Lower lobe of right lung (tissue), 2 donors: ENCODE data around the gene RASSF8. TPM values are rescaled to one million over a fixed set of nuclear protein-coding genes. Genes with fewer than 3 reads are reported as not detected.
A peak's percentile ranks its signal among the peaks of the same experiment; 100 is the strongest.

ENCODE experiments used
- ATAC-seq, 2 donors: fragments of 200-7000 bp; cut with Tn5 transposase; one replicate each; pipeline ENCODE4 v1.9.1; 2020 to 2022; ENCODE audit warnings: mild to moderate bottlenecking in 2 of 2, moderate library complexity in 2 of 2
- DNase-seq: peaks from one replicate; pipeline ENCODE4 v3.0.0-alpha.2; 2020
- H3K27ac ChIP-seq: fragments of 200-600 bp; one replicate; pipeline ENCODE4 v1.8.0; 2022
- H3K27me3 ChIP-seq: fragments of 200-600 bp; one replicate; pipeline ENCODE4 v1.8.0; 2022; ENCODE audit warnings: low read depth
- H3K36me3 ChIP-seq: fragments of 200-600 bp; one replicate; pipeline ENCODE4 v1.8.0; 2022; ENCODE audit warnings: mild to moderate bottlenecking
- H3K4me1 ChIP-seq: fragments of 200-600 bp; one replicate; pipeline ENCODE4 v1.8.0; 2022
- H3K4me3 ChIP-seq: fragments of 200-600 bp; one replicate; pipeline ENCODE4 v1.8.0; 2022; ENCODE audit warnings: mild to moderate bottlenecking
- H3K9me3 ChIP-seq: fragments of 200-600 bp; one replicate; pipeline ENCODE4 v1.8.0; 2022
- CTCF ChIP-seq: fragments of 200-600 bp; IDR thresholded peaks from one replicate; pipeline ENCODE4 v1.8.0; 2022; ENCODE audit warnings: antibody characterized with exemption, mild to moderate bottlenecking
- intact Hi-C: fragments of 100-400 bp; cut with DNase I; formaldehyde crosslinking; loops from one replicate; pipeline ENCODE4 v1.11.0; 2022
- total RNA-seq: library from RNA; stranded (reverse); fragmentation: NEBNext Ultra II Directional; extraction: Animal tissue kit (Norgen Biotek cat#: 25700); gene quantifications from one replicate; pipeline ENCODE4 v1.2.1, GENCODE V29; 2021
- donor health status: DM: no; HTN: yes; CAD: no; lungs with severe emphysema.

The RASSF8 gene
- total RNA-seq, 1 donor from 2014 or later, result 62.1 TPM

GRCh38 chr12:26046906-26047305 lies 88.4 kb downstream of the RASSF8 start:
- no peak for TF ChIP-seq CTCF

GRCh38 chr12:26047401-26048226 lies 89.1 kb downstream of the RASSF8 start:
- no peak for DNase-seq
- TF ChIP-seq CTCF, result no peak
- H3K4me1 ChIP-seq, result peaks cover 13% of the 10 kb centered on the region
- no peaks in the 10 kb centered on the region for H3K9me3 ChIP-seq
- no peak overlapping the region for H3K4me3 ChIP-seq
- intact Hi-C loops, result no loop called here
- peak in 1 of 2 donors; percentile 20 for ATAC-seq
- H3K27ac ChIP-seq, result no peak overlapping the region
- H3K36me3 ChIP-seq, result no peaks in the 10 kb centered on the region
- no peaks in the 10 kb centered on the region for H3K27me3 ChIP-seq

More at GRCh38 chr12:26046906-26047305, 88.4 kb downstream of the RASSF8 start:
- DNase-seq, result no peak
- no peaks in the 10 kb centered on the region for H3K9me3 ChIP-seq
- peaks cover 20% of the 10 kb centered on the region for H3K4me1 ChIP-seq
- H3K27ac ChIP-seq, result no peak overlapping the region
- H3K27me3 ChIP-seq, result no peaks in the 10 kb centered on the region
- ATAC-seq, result no peak
- H3K4me3 ChIP-seq, result no peak overlapping the region
- no peaks in the 10 kb centered on the region for H3K36me3 ChIP-seq
- intact Hi-C loops, result no loop called here

- no peak for TF ChIP-seq CTCF
- no peak for ATAC-seq
- intact Hi-C loops, result no loop called here
Observed at GRCh38 chr12:26052652-26053051, 94.2 kb downstream of the RASSF8 start.

GRCh38 chr12:26054383-26054782 lies 95.9 kb downstream of the RASSF8 start:
- H3K4me1 ChIP-seq, result peaks cover 5% of the 10 kb centered on the region
- DNase-seq, result no peak
- TF ChIP-seq CTCF, result no peak
- H3K4me3 ChIP-seq, result no peak overlapping the region
- intact Hi-C loops, result no loop called here
- no peaks in the 10 kb centered on the region for H3K36me3 ChIP-seq
- ATAC-seq, result no peak
- H3K27me3 ChIP-seq, result no peaks in the 10 kb centered on the region
- H3K27ac ChIP-seq, result no peak overlapping the region
- H3K9me3 ChIP-seq, result no peaks in the 10 kb centered on the region

More at GRCh38 chr12:26052652-26053051, 94.2 kb downstream of the RASSF8 start:
- Histone ChIP-seq H3K36me3 (no peaks in the 10 kb centered on the region), H3K4me3 (no peak overlapping the region), H3K9me3 (no peaks in the 10 kb centered on the region), H3K4me1 (peaks cover 5% of the 10 kb centered on the region), H3K27ac (no peak overlapping the region), H3K27me3 (no peaks in the 10 kb centered on the region)
- DNase-seq, result no peak

- H3K36me3 ChIP-seq, result no peaks in the 10 kb centered on the region
- no peak overlapping the region for H3K4me3 ChIP-seq
- H3K27me3 ChIP-seq, result no peaks in the 10 kb centered on the region
- no peaks in the 10 kb centered on the region for H3K9me3 ChIP-seq
- intact Hi-C loops, result no loop called here
- no peak for TF ChIP-seq CTCF
- no peak for DNase-seq
- no peak overlapping the region for H3K27ac ChIP-seq
- peak in 1 of 2 donors; percentile 31 for ATAC-seq
- H3K4me1 ChIP-seq, result peaks cover 5% of the 10 kb centered on the region
Observed at GRCh38 chr12:26055087-26055486, 96.6 kb downstream of the RASSF8 start.
